DMS114 treated with DMSO at 0.1 percent for 48 hours (cell line): ENCODE data around the gene FXR2.
A peak's percentile ranks its signal among the peaks of the same experiment; 100 is the strongest.
"Not testable (repeated sequence)": the region's sequence is repeated elsewhere in the genome, so short reads cannot be mapped to it uniquely, and the experiment has no call there.

Experiments
- DNase-seq: peaks from one replicate; lab custom pipeline; 2025; ENCODE audit not compliant: unreplicated experiment; lab: John Stamatoyannopoulos, UW

FXR2 gene

DNA sequence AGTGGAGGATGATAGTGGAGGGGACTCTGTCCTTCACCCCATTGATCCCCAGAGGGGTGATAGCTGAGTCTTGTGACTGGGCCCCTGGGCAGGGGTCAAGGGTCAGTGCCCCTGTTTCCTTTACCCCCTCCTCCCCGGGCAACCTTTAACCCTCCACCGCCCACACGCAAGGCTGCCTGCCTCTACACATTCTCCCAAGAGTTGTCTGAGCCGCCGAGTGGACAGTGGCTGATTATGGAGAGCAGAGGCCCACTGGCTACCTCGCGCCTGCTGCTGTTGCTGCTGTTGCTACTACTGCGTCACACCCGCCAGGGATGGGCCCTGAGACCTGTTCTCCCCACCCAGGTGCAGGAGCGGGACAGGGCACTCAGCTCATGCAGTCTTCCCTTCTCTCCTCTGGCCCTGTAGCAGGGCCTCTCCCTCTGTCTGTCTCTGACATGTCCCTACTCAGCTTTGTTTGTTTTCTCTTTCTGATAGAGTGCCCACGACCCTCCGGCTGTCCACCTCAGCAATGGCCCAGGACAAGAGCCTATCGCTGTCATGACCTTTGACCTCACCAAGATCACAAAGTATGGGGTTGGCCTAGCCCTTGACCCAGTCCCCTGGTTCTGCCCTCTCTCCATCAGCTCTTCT lies 15.4 kb upstream of the FXR2 start, which contains the start of gene SHBG:
SHBG (plus strand) TSS at position 197 of the 633 bp plus-strand sequence; CDS start at position 235, 38 bp downstream.
- no peak for DNase-seq

GRCh38 chr17:7627250-7628121 lies 12.8 kb upstream of the FXR2 start, which contains the start of gene SAT2:
Gene SAT2, minus strand, starts transcription at chr17:7627821. Its CDS starts 186 bp downstream, at chr17:7627635.
- DNase-seq = peak; percentile 77

DNA sequence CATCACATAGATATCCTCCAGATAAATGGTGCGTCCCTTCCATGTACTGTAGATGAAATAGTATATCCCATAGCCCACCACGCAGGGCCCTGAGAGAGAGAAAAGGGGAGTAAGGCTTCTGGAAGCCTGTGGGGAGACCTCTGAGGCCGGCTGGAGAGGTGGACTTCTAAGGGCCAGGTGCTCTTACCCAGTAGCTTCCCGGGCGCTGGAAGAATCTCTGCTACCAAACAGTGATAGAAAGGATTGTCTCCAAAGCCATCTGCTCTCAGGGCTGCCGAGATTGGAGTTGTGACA lies 12.2 kb upstream of the FXR2 start:
- no peak for DNase-seq

GRCh38 chr17:7626307-7626706 lies 11.6 kb upstream of the FXR2 start:
- DNase-seq = no peak

GRCh38 chr17:7625749-7626148 lies 11.1 kb upstream of the FXR2 start:
- not testable (repeated sequence) for DNase-seq

GRCh38 chr17:7623661-7624060 lies 9.0 kb upstream of the FXR2 start:
- no peak for DNase-seq

- DNase-seq = no peak
These were observed 6.1 kb upstream of the FXR2 start for GRCh38 chr17:7620835-7621234.

DNA sequence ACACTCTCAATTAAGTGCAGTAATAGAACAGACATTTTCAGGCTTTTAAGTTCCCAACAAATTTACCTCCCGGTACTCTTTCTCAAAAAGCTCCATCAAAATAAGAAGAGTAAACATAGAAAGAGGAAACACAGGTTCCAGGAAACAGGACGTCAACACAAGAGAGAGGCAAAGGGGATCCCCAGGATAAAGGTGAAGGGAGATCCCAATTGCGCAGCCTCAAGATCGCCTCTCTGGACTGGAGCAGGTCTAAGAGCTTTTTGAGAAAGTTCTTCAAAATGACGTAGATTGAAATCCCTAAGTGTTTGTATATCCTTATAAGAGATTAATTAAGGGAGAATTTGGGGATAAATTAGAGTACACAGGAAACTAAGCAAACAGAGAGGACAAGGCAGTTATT lies 3.9 kb upstream of the FXR2 start:
- DNase-seq = no peak

GRCh38 chr17:7615265-7615747 lies 609 bp upstream of the FXR2 start:
- DNase-seq = no peak

- no peak for DNase-seq
These were observed 800 bp downstream of the FXR2 start for GRCh38 chr17:7613769-7614424.

GRCh38 chr17:7612294-7612640 lies 2.4 kb downstream of the FXR2 start:
- DNase-seq = no peak

DNA sequence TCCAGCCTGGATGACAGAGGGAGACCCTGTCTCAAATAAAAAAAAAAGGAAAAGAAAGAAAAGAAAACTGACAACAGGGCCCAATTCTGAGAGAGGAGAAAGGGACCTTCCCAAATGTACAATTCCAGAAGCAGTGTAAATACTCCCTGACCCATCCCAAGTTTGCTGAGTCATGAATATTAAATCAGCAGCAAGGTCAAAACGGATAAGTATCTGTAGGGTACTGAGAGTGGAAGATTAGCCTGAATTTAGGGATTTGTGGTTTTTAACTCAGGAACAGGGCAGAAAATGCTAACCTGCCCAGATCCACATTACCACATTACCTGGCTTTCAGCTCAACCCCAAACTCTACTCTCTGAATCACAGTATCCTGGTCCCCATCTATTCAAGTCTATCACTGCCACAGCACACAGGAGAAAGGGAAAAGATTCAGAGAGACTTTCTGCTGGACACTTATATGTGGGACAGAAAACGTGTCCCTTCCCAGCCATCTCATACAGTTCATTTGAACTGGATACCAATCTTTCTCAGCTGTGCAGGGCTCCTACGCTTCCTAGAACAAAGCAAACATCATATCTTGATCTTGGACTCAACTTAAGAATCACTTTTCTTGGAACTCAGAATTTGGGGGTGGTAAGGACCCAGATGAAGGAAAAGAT lies 2.9 kb downstream of the FXR2 start:
- no peak for DNase-seq

DNA sequence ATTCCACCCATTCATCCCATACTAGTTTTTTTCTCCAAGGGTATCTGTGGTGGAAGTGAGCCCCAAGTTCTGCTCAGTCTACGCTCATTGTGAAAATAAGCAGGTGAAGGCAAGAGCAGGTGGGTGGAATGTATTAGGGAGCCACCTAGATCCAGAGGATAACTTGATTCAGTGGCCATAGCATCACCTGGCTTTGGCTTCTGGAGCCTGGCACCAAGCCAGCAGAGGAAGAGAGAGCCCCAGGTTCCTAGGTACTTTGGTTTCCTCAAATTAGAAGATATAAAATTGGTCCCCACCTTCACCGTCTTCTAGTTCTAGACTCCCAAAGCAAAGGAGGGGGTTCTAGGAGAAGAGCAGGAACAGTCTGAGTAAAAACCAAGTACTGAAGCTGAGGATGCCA lies 4.1 kb downstream of the FXR2 start:
- DNase-seq = no peak

GRCh38 chr17:7606280-7606679 lies 8.4 kb downstream of the FXR2 start:
- no peak for DNase-seq

GRCh38 chr17:7597561-7597960 lies 17.1 kb downstream of the FXR2 start:
- DNase-seq = not testable (repeated sequence)

- DNase-seq = no peak
These were observed 21.4 kb downstream of the FXR2 start for GRCh38 chr17:7593296-7593695.

DNA sequence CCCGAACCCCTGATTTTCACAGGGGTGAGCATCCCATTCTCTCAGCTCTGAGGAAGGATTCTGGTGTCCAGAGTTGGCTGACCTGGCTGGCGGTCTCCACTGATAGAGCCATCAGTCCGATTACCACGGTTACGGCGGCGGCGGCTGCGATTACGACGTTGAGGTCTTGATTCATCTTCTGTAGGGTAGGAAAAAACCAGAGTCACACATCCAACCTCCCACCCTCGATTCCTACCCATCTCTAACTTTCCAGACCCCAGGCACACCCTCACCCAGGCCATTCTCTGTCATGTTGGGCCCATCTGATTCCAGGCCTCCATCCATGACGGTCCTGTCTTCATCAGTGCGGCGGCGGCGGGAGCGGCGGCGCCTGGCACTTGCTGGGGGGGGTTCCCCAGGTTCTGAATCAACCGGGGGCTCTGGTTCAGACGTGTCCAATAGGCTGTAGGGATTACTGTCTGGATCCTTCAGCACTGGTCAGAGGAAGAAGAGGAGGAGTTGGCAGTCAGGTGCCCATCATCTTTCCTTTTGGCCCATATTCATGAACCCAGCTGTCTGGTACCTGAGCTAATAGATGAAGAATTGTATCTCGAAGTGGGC lies 22.2 kb downstream of the FXR2 start:
- DNase-seq = no peak

DNA sequence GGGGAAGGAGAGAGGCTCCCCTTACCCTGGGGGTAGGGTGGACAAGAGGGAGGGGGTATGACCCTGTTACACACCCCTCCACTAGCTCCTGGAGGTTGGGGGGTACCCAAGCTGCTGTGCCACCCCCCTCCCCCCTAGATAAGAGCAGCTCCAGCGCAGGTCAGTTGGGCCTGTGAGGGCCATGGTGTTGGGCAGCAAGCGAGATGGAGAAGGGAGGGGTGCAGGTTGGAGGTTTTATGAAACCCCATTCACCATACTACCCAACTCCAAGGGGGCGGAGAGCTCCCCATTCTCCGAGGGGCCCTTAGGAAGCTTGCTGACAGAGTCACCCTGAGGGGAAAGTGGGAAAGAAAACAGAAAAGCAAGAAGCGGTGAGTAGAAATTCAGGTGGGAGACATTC lies 23.1 kb downstream of the FXR2 start:
- DNase-seq = no peak

- DNase-seq = no peak
These were observed 24.0 kb downstream of the FXR2 start for GRCh38 chr17:7590743-7591142.

DNA sequence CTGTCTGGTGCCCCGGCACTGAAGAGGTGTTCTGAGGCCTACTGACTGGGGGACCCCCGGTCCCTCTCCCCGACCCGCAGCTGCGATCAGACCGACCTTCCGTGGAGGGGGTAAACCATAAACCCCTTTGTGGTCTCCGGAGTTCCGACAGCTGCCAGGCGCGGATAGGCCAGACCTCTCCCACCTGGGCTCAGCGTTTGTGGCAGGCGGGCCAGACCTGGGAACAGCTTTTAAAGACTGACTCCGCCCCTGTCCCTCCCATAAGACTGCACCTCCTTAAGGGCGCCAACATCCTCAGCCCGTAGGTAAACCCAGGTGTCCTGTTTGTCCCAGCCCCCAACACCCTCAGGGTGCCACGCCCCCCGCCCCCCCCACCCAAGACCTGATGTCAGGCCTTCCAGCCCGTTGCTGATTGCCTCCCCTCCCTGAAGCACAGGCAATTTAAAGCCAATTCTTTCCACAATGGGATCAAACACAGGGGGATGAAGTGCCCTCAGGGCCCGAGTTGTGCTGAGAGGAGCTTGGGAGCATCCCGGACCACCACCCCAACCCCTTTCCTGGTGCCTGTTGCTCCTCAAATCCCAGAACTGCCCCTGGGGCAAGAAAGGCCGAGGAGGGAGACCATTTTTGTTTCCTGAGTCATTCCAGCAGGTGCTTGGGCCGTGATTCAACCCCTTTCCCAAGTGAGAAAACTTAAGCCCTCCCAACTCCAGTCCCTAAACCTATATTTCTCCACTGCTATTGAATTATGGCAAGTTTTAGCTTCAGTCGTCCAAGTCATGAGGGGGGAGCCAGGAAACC lies 24.6 kb downstream of the FXR2 start, which contains the start of gene SOX15:
SOX15 (minus strand) TSS at position 204 of the 801 bp plus-strand sequence. CDS start 418 bp downstream, outside the sequence.
- no peak for DNase-seq
